ENCODE results near the gene SCAF4. TPM values are rescaled to one million over a fixed set of nuclear protein-coding genes. Genes with fewer than 3 reads are reported as not detected.

The SCAF4 gene
- total and polyA plus RNA-seq, 2 of the 8 experiments (the other 6 are each of a cell fraction or from before 2014, with no cell fraction given), result 28.9 to 55.1 TPM

DNA sequence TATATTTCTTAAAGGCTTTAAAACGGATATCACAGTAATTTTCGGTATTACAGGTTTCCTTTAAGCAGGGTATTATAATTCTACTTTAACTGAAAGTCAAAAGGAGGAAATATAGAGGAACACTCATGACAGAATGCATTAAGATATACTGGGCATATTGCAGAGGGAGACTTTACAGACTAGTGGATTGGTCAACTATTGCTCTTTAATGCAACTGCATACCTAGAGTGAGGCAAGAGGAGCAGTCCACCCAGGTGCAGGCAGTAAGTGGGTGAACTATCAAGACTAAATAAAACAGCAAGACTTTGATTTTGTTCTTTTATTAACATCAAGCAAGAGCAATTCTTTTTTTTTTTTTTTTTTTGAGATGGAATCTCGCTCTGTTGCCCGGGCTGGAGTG, 10.5 kb downstream of the SCAF4 start:
- Histone ChIP-seq H4K5ac (ENCODE audit: insufficient read length, low read depth, low read length) (no peak overlapping the region), H2BK12ac (ENCODE audit: low read depth, low read length) (no peak overlapping the region), H3K27ac (ENCODE audit: low read depth, low read length) (no peak overlapping the region), H3K4me3 (ENCODE audit: extremely low read depth in 1 of 4, insufficient read depth in 2 of 4, low read depth in 3 of 4, low read length in 4 of 4) (no peak overlapping the region), H3K14ac (ENCODE audit: insufficient read length) (no peak overlapping the region), H3K56ac (replicated peaks; ENCODE audit: insufficient read length, low read depth, low read length) (no peak overlapping the region), H2BK120ac (replicated peaks; ENCODE audit: low read depth, low read length) (no peak overlapping the region), H3K4me1 (replicated peaks in 1 of 4; ENCODE audit: control insufficient read depth in 3 of 4, insufficient read depth in 4 of 4, low read length in 3 of 4) (peaks cover 0 to 6% (median 1%) of the 10 kb centered on the region in 4 experiments; a peak in 3 of 7 replicates), H3K27me3 (replicated peaks in 1 of 4; ENCODE audit: control insufficient read depth in 3 of 4, extremely low read depth in 1 of 4, insufficient read depth in 3 of 4, low read length in 3 of 4) (no peaks in the 10 kb centered on the region), H2BK20ac (ENCODE audit: low read length) (no peak overlapping the region), H3K23ac (ENCODE audit: insufficient read length) (no peak overlapping the region), H2BK5ac (ENCODE audit: low read depth, low read length) (no peak overlapping the region), H3K79me1 (ENCODE audit: low read depth, low read length) (no peaks in the 10 kb centered on the region; the same call in 1 of the 2 replicates), H3K4ac (replicated peaks; ENCODE audit: insufficient read length, low read depth, low read length) (no peak overlapping the region), H4K91ac (replicated peaks; ENCODE audit: insufficient read length, low read length) (no peak overlapping the region), H2AK5ac (ENCODE audit: low read depth, low read length) (no peak overlapping the region), H3K79me2 (ENCODE audit: control insufficient read depth in 1 of 2, insufficient read depth in 2 of 2, low read length in 2 of 2) (peaks cover 38 to 99% of the 10 kb centered on the region in 2 experiments), H3K9ac (replicated peaks in 1 of 4; ENCODE audit: extremely low read depth in 1 of 4, low read depth in 3 of 4, low read length in 3 of 4) (no peak overlapping the region), H3K18ac (ENCODE audit: extremely low read depth, low read length) (no peak overlapping the region), H3K36me3 (ENCODE audit: control insufficient read depth in 2 of 4, insufficient read depth in 4 of 4, low read length in 3 of 4) (no peaks in the 10 kb centered on the region), H3K23me2 (ENCODE audit: low read depth, low read length) (no peaks in the 10 kb centered on the region), H4K20me1 (replicated peaks in 1 of 2; ENCODE audit: control insufficient read depth in 1 of 2, insufficient read depth in 2 of 2, low read length in 2 of 2) (peaks cover 19 to 43% of the 10 kb centered on the region in 2 experiments), H4K8ac (ENCODE audit: extremely low read depth, insufficient read depth, low read length) (no peak overlapping the region), H2AFZ (ENCODE audit: low read length) (no peak overlapping the region), H3K9me3 (ENCODE audit: insufficient read depth in 2 of 2, low read depth in 1 of 2, low read length in 1 of 2) (no peaks in the 10 kb centered on the region), H2BK15ac (ENCODE audit: low read length) (no peak overlapping the region), H3K4me2 (ENCODE audit: insufficient read depth in 1 of 2, low read depth in 2 of 2, low read length in 2 of 2) (no peak overlapping the region)
- WGBS, 2 experiments (ENCODE audit: extremely low coverage in 1 of 2, insufficient coverage in 1 of 2, insufficient read length in 1 of 2, insufficient replicate concordance in 2 of 2, low coverage in 1 of 2, low lambda C conversion rate in 2 of 2, missing lambda C conversion rate in 1 of 2), result 94% methylated on average over 4 of the region's 4 CpGs; no CpG with 5 or more reads in 1 of the 2 experiments
- ChIA-PET POLR2A (ENCODE audit: partially characterized antibody) (interaction anchor here (1.6 to 2.0 kb wide), 2 partner anchors 9 to 11 kb away, joined by 5 to 11 read pairs; no protein-coding TSS in a partner anchor), CTCF (ENCODE audit: partially characterized antibody) (no interaction called here)
- no peak for DNase-seq (ENCODE audit: low read depth in 1 of 2, low spot score in 2 of 2)
- no peak for TF ChIP-seq BACH1 (IDR thresholded peaks at IDR 0.05; ENCODE audit: low read length)
- no peak for FAIRE-seq
